ENCODE results near the gene RIMS4. TPM values are rescaled to one million over a fixed set of nuclear protein-coding genes. Genes with fewer than 3 reads are reported as not detected.

RIMS4 gene
- total and polyA plus RNA-seq, 2 donors (not counting 1 experiment from before 2014, with no cell fraction given) = not detected

- Histone ChIP-seq H3K27ac (ENCODE audit: low read length in 2 of 2) (no peak overlapping the region), H3K4me1 (ENCODE audit: control insufficient read depth in 2 of 2, insufficient read depth in 2 of 2, low read length in 2 of 2) (no peaks in the 10 kb centered on the region), H3K9me3 (ENCODE audit: control extremely low read depth in 1 of 3, control insufficient read depth in 2 of 3, insufficient read depth in 1 of 3, low read length in 2 of 3) (no peaks in the 10 kb centered on the region), H3K36me3 (replicated peaks in 1 of 2; ENCODE audit: control extremely low read depth in 1 of 2, control insufficient read depth in 1 of 2, extremely low read depth in 1 of 2, insufficient read depth in 2 of 2, low read length in 1 of 2) (no peaks in the 10 kb centered on the region), H3K27me3 (replicated peaks in 1 of 4; ENCODE audit: control extremely low read depth in 1 of 4, control insufficient read depth in 3 of 4, insufficient read depth in 4 of 4, low read length in 3 of 4) (no peaks in the 10 kb centered on the region), H3K79me2 (ENCODE audit: control insufficient read depth, insufficient read depth, low read length) (no peaks in the 10 kb centered on the region), H2AFZ (ENCODE audit: insufficient read depth, low read depth, low read length, poor library complexity, severe bottlenecking) (no peak overlapping the region), H4K20me1 (ENCODE audit: control insufficient read depth, insufficient read depth, low read length, poor library complexity, severe bottlenecking) (no peaks in the 10 kb centered on the region), H3K4me3 (ENCODE audit: control extremely low read depth in 1 of 5, extremely low read depth in 1 of 5, insufficient read depth in 1 of 5, low read depth in 2 of 5, low read length in 4 of 5) (no peak overlapping the region), H3K9ac (ENCODE audit: low read length) (no peak overlapping the region), H3K4me2 (replicated peaks; ENCODE audit: low read depth, low read length, poor library complexity, severe bottlenecking) (no peak overlapping the region)
- DNase-seq (no peak), ATAC-seq (ENCODE audit: low read depth) (no peak)
- ChIA-PET POLR2A (no interaction called here), CTCF (no interaction called here)
- no peaks in the 10 kb centered on the region for H3K9me3 Mint-ChIP-seq (ENCODE audit: insufficient read depth)
- peaks cover 3% of the 10 kb centered on the region for H3K27me3 Mint-ChIP-seq
- TF ChIP-seq CTCF (IDR thresholded peaks at IDR 0.05) (no peak), EZH2 (IDR thresholded peaks at IDR 0.05; ENCODE audit: borderline replicate concordance, insufficient read depth, low read depth, low read length, poor library complexity, severe bottlenecking) (no peak)
- no peaks in the 10 kb centered on the region for H3K4me1 Mint-ChIP-seq
- H3K27ac Mint-ChIP-seq = no peak overlapping the region
- intact Hi-C loops (cut with micrococcal nuclease) = no loop called here
- no peak overlapping the region for H3K4me3 Mint-ChIP-seq
- 26% methylated on average over 5 of the region's 7 CpGs for WGBS (ENCODE audit: insufficient coverage)
These were observed 87.0 kb downstream of the RIMS4 start for GRCh38 chr20:44723391-44723790.

GRCh38 chr20:44722990-44723389 is 87.4 kb downstream of the RIMS4 start:
- no peaks in the 10 kb centered on the region for H3K9me3 ChIP-seq (ENCODE audit: control extremely low read depth in 1 of 3, control insufficient read depth in 2 of 3, insufficient read depth in 1 of 3, low read length in 2 of 3)
- 78% methylated on average over 1 of the region's 2 CpGs for WGBS (ENCODE audit: insufficient coverage)
- POLR2A ChIA-PET = no interaction called here
- no peaks in the 10 kb centered on the region for H4K20me1 ChIP-seq (ENCODE audit: control insufficient read depth, insufficient read depth, low read length, poor library complexity, severe bottlenecking)
- H3K4me3 ChIP-seq (ENCODE audit: control extremely low read depth in 1 of 5, extremely low read depth in 1 of 5, insufficient read depth in 1 of 5, low read depth in 2 of 5, low read length in 4 of 5) = no peak overlapping the region
- H3K4me1 Mint-ChIP-seq = no peaks in the 10 kb centered on the region
- no peaks in the 10 kb centered on the region for H3K4me1 ChIP-seq (ENCODE audit: control insufficient read depth in 2 of 2, insufficient read depth in 2 of 2, low read length in 2 of 2)
- no peaks in the 10 kb centered on the region for H3K36me3 ChIP-seq (replicated peaks in 1 of 2; ENCODE audit: control extremely low read depth in 1 of 2, control insufficient read depth in 1 of 2, extremely low read depth in 1 of 2, insufficient read depth in 2 of 2, low read length in 1 of 2)
- no peak overlapping the region for H3K4me2 ChIP-seq (replicated peaks; ENCODE audit: low read depth, low read length, poor library complexity, severe bottlenecking)
- no peaks in the 10 kb centered on the region for H3K79me2 ChIP-seq (ENCODE audit: control insufficient read depth, insufficient read depth, low read length)
- TF ChIP-seq EZH2 (IDR thresholded peaks at IDR 0.05; ENCODE audit: borderline replicate concordance, insufficient read depth, low read depth, low read length, poor library complexity, severe bottlenecking) (no peak), CTCF (IDR thresholded peaks at IDR 0.05) (no peak)
- H3K27me3 Mint-ChIP-seq = peaks cover 3% of the 10 kb centered on the region
- no peaks in the 10 kb centered on the region for H3K9me3 Mint-ChIP-seq (ENCODE audit: insufficient read depth)
- ATAC-seq (ENCODE audit: low read depth) = no peak
- DNase-seq = no peak
- H3K4me3 Mint-ChIP-seq = no peak overlapping the region
- no peak overlapping the region for H3K27ac ChIP-seq (ENCODE audit: low read length in 2 of 2)
- CTCF ChIA-PET = no interaction called here
- H3K9ac ChIP-seq (ENCODE audit: low read length) = no peak overlapping the region
- H2AFZ ChIP-seq (ENCODE audit: insufficient read depth, low read depth, low read length, poor library complexity, severe bottlenecking) = no peak overlapping the region
- intact Hi-C loops (cut with micrococcal nuclease) = no loop called here
- H3K27me3 ChIP-seq (replicated peaks in 1 of 4; ENCODE audit: control extremely low read depth in 1 of 4, control insufficient read depth in 3 of 4, insufficient read depth in 4 of 4, low read length in 3 of 4) = no peaks in the 10 kb centered on the region
- no peak overlapping the region for H3K27ac Mint-ChIP-seq

Data from B cell (primary cell).